A549 treated with CpdA at 1 μM for 4 hours (cell line): ENCODE measurements around the gene DDX1. TPM values are rescaled to one million over a fixed set of nuclear protein-coding genes. Genes with fewer than 3 reads are reported as not detected.

Experiments used
- total RNA-seq: library from RNA; stranded (reverse); fragments of 200-300 nt; extraction: Qiagen RNA extraction; gene quantifications from 5 replicates; pipeline ENCODE4 v1.2.3, GENCODE V29; 2022; ENCODE audit warnings: low read depth

DDX1 gene
- total RNA-seq, result 128 to 163 TPM (median 133 TPM) in 5 replicates

GRCh38 chr2:15591692-15592463, at the start of gene DDX1:
DDX1 (plus strand) TSS chr2:15591868; CDS start chr2:15591934, 66 bp downstream.

DNA sequence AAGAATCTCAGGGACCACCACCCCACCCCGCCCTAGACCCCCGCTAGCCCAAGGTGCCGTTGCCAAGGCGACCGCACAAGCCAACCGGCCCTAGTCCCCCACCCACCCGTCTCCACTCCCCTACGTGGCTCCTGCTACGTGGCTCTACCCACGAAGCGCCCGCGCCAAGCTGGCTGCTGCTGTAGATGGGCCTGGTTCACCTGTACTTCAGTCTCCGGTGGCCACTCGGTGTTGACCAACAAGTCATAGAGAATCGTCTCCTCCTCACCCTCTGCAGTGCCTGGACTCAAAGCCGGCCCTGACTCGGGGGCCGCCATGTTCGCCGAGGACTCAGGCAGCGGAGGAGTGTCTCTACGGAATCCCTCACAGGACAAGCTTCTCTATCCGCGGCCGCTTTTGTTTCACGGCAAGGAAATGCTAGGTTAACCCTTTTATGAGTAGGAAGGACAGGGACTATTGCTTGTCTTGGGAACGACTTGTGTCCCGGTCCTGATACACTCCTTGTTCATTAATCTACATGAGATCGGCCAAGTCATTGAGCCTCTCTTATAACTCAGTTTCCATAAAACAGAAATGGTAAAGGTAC, 30.6 kb upstream of the DDX1 start, which contains the start of gene NBAS:
TSS of gene NBAS (minus strand) at position 347 of the 586 bp plus-strand sequence. CDS start at position 317, 30 bp downstream.

Other genes starting within 250 kb of the DDX1 start
- 16.5 to 18.2 TPM (median 17.3 TPM) in 5 replicates for gene NBAS, start 30.5 kb upstream of the DDX1 start, total RNA-seq